Effector memory CD4-positive, alpha-beta T cell (primary cell): Measurements from ENCODE around the gene LAPTM4A.
A peak's percentile ranks its signal among the peaks of the same experiment; 100 is the strongest.

ENCODE experiments used
- DNase-seq, 3 donors: peaks; one replicate each; pipeline ENCODE4 v3.0.0-alpha.2; 2020
- H3K27ac ChIP-seq: 2 replicates; pipeline ENCODE4 v1.7.0; 2013; ENCODE audit warnings: mild to moderate bottlenecking, low read length, moderate library complexity; ENCODE audit not compliant: insufficient read depth, poor library complexity, severe bottlenecking
- H3K27me3 ChIP-seq: replicated peaks from 2 replicates; pipeline ENCODE4 v1.7.0; 2013; ENCODE audit warnings: mild to moderate bottlenecking, low read length; ENCODE audit not compliant: insufficient read depth, control insufficient read depth, poor library complexity, severe bottlenecking
- H3K36me3 ChIP-seq: 2 replicates; pipeline ENCODE4 v1.7.0; 2013; ENCODE audit warnings: mild to moderate bottlenecking, low read length, moderate library complexity; ENCODE audit not compliant: control insufficient read depth, insufficient read depth
- H3K4me1 ChIP-seq: 2 replicates; pipeline ENCODE4 v1.7.0; 2013; ENCODE audit warnings: low read length, mild to moderate bottlenecking; ENCODE audit not compliant: control insufficient read depth, insufficient read depth, poor library complexity, severe bottlenecking
- H3K4me3 ChIP-seq: 2 replicates; pipeline ENCODE4 v1.7.0; 2013; ENCODE audit warnings: low read length, low read depth, mild to moderate bottlenecking; ENCODE audit not compliant: insufficient read depth, poor library complexity, severe bottlenecking
- H3K9me3 ChIP-seq: 2 replicates; pipeline ENCODE4 v1.7.0; 2013; ENCODE audit warnings: mild to moderate bottlenecking, low read length, moderate library complexity; ENCODE audit not compliant: control insufficient read depth

LAPTM4A gene

GRCh38 chr2:19989342-19989666 is 62.1 kb downstream of the LAPTM4A start:
- Histone ChIP-seq H3K9me3 (no peaks in the 10 kb centered on the region), H3K27ac (peak overlapping the region; percentile 55), H3K36me3 (no peaks in the 10 kb centered on the region), H3K27me3 (no peaks in the 10 kb centered on the region), H3K4me3 (peak overlapping the region; percentile 83), H3K4me1 (peaks cover 9% of the 10 kb centered on the region)
- no peak for DNase-seq

- peaks cover 9% of the 10 kb centered on the region for H3K4me1 ChIP-seq
- no peaks in the 10 kb centered on the region for H3K36me3 ChIP-seq
- no peaks in the 10 kb centered on the region for H3K9me3 ChIP-seq
- no peak for DNase-seq
- no peak overlapping the region for H3K27ac ChIP-seq
- no peaks in the 10 kb centered on the region for H3K27me3 ChIP-seq
- no peak overlapping the region for H3K4me3 ChIP-seq
Measured at GRCh38 chr2:19988600-19988999, 62.8 kb downstream of the LAPTM4A start.

- Histone ChIP-seq H3K9me3 (no peaks in the 10 kb centered on the region), H3K4me3 (no peak overlapping the region), H3K27ac (no peak overlapping the region), H3K4me1 (peaks cover 9% of the 10 kb centered on the region), H3K27me3 (no peaks in the 10 kb centered on the region), H3K36me3 (no peaks in the 10 kb centered on the region)
- DNase-seq, result no peak
Measured at GRCh38 chr2:19987936-19988335, 63.5 kb downstream of the LAPTM4A start.
